ENCODE results near the gene SH3RF3. TPM values are rescaled to one million over a fixed set of nuclear protein-coding genes. Genes with fewer than 3 reads are reported as not detected.

SH3RF3 gene
- total RNA-seq, 4 donors from 2014 or later: 2.8 to 5.7 (median 3.0) TPM

- DNase-seq (no peak), ATAC-seq (no peak)
- Histone ChIP-seq H3K27me3 (no peaks in the 10 kb centered on the region), H3K4me3 (no peak overlapping the region), H3K27ac (no peak overlapping the region), H3K4me1 (peaks cover under 1 to 5% of the 10 kb centered on the region in 2 donors), H3K36me3 (no peaks in the 10 kb centered on the region), H3K9me3 (no peaks in the 10 kb centered on the region)
- intact Hi-C loops (cut with DNase I; ENCODE audit: low total_unique reads) (loop anchor here (1.0 kb wide), 1 partner anchor 81 kb away; no protein-coding TSS in a partner anchor), in situ Hi-C loops (cut with MboI; ENCODE audit: low sequenced_read_pairs in 4 of 4) (no loop called here)
- TF ChIP-seq CTCF (IDR thresholded peaks at IDR 0.05 in 4 of 5, conservative IDR thresholded peaks at IDR 0.05 in 1 of 5): no peak
- no peak for TF ChIP-seq POLR2A (IDR thresholded peaks at IDR 0.05)
Observed at GRCh38 chr2:109208951-109209335, 79.9 kb downstream of the SH3RF3 start.

DNA sequence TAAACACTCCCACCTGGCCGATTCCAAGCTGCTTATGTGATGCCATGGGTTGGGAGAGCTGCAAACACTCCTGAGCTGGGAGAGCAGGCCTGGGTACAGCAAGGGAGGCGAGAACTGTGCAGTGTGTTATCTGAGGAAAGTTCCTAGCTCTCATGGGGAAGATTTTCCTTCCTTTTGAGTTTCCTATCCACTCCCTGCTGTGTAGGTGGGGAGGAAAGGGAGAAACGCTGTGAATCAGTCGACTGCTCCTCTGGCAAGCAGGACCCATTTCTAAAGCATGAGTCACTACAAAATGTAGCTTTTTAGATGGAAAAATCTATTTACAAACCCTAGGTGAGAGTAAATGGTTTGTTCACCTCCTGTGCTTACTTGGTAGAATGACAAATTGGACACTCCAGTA, 80.4 kb downstream of the SH3RF3 start:
- no peaks in the 10 kb centered on the region for H3K9me3 ChIP-seq
- intact Hi-C loops (cut with DNase I; ENCODE audit: low total_unique reads) (no loop called here), in situ Hi-C loops (cut with MboI; ENCODE audit: low sequenced_read_pairs in 4 of 4) (no loop called here)
- H3K27ac ChIP-seq: no peak overlapping the region
- DNase-seq (no peak), ATAC-seq (no peak)
- H3K4me1 ChIP-seq: peaks cover 5 to 10% of the 10 kb centered on the region in 2 donors
- H3K36me3 ChIP-seq: no peaks in the 10 kb centered on the region
- H3K4me3 ChIP-seq: no peak overlapping the region
- TF ChIP-seq POLR2A (IDR thresholded peaks at IDR 0.05) (no peak), CTCF (IDR thresholded peaks at IDR 0.05 in 4 of 5, conservative IDR thresholded peaks at IDR 0.05 in 1 of 5) (no peak)
- no peaks in the 10 kb centered on the region for H3K27me3 ChIP-seq

GRCh38 chr2:109209941-109210340, 80.9 kb downstream of the SH3RF3 start:
- Histone ChIP-seq H3K4me3 (no peak overlapping the region), H3K36me3 (no peaks in the 10 kb centered on the region), H3K27me3 (no peaks in the 10 kb centered on the region), H3K9me3 (no peaks in the 10 kb centered on the region), H3K4me1 (peaks cover 6 to 13% of the 10 kb centered on the region in 2 donors), H3K27ac (no peak overlapping the region)
- in situ Hi-C loops (cut with MboI; ENCODE audit: low sequenced_read_pairs in 4 of 4) (no loop called here), intact Hi-C loops (cut with DNase I; ENCODE audit: low total_unique reads) (no loop called here)
- TF ChIP-seq POLR2A (IDR thresholded peaks at IDR 0.05) (no peak), CTCF (IDR thresholded peaks at IDR 0.05 in 4 of 5, conservative IDR thresholded peaks at IDR 0.05 in 1 of 5) (no peak)
- DNase-seq: no peak
- no peak for ATAC-seq

DNA sequence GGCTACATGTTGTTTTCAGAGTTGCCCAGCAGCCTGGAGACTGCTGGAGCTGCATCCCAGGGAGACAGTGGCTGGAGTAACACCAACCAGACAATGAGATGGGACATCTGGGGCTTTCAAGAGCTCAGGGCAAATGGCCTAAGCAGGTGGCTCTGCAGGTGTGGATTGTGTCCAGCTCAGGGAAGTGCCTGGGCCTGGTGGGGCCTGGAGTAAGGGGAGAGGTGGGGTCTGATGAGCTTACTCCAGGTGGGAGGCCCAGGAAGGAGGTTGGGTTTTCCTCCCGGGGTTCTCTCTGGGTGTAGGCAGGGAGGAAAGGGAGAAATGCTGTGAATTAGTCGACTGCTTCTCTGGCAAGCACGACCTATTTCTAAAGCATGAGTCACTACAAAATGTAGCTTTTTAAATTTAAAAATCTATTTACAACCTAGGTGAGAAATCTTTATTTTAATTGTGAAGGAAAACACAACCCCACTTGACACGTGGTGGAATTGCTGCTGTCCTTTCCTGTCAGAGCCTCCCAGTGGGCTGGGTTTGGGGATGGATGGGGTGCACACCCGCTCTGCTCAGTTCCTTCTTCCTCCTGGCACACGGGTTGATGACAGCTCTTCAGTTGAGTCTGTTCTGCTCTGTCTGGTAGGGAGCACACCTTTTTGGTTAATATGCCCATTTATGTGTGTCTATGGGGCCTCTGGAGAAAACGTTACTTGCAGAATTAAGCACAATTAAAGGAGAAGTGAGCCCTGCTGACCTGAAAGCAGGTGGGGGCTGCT, 81.6 kb downstream of the SH3RF3 start:
- intact Hi-C loops (cut with DNase I; ENCODE audit: low total_unique reads) (no loop called here), in situ Hi-C loops (cut with MboI; ENCODE audit: low sequenced_read_pairs in 4 of 4) (no loop called here)
- Histone ChIP-seq H3K9me3 (no peaks in the 10 kb centered on the region), H3K36me3 (no peaks in the 10 kb centered on the region), H3K27me3 (no peaks in the 10 kb centered on the region), H3K4me3 (no peak overlapping the region), H3K4me1 (peaks cover 6 to 13% of the 10 kb centered on the region in 2 donors), H3K27ac (no peak overlapping the region)
- ATAC-seq (no peak), DNase-seq (no peak)
- TF ChIP-seq POLR2A (IDR thresholded peaks at IDR 0.05): no peak
- TF ChIP-seq CTCF (IDR thresholded peaks at IDR 0.05 in 4 of 5, conservative IDR thresholded peaks at IDR 0.05 in 1 of 5): no peak
